ENCODE results near the gene LRRC71.

- TF ChIP-seq, protein P1, sequence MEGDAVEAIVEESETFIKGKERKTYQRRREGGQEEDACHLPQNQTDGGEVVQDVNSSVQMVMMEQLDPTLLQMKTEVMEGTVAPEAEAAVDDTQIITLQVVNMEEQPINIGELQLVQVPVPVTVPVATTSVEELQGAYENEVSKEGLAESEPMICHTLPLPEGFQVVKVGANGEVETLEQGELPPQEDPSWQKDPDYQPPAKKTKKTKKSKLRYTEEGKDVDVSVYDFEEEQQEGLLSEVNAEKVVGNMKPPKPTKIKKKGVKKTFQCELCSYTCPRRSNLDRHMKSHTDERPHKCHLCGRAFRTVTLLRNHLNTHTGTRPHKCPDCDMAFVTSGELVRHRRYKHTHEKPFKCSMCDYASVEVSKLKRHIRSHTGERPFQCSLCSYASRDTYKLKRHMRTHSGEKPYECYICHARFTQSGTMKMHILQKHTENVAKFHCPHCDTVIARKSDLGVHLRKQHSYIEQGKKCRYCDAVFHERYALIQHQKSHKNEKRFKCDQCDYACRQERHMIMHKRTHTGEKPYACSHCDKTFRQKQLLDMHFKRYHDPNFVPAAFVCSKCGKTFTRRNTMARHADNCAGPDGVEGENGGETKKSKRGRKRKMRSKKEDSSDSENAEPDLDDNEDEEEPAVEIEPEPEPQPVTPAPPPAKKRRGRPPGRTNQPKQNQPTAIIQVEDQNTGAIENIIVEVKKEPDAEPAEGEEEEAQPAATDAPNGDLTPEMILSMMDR (conservative IDR thresholded peaks at IDR 0.05; ENCODE audit: low read depth in 2 of 2): no peak
- TF ChIP-seq, protein P2, sequence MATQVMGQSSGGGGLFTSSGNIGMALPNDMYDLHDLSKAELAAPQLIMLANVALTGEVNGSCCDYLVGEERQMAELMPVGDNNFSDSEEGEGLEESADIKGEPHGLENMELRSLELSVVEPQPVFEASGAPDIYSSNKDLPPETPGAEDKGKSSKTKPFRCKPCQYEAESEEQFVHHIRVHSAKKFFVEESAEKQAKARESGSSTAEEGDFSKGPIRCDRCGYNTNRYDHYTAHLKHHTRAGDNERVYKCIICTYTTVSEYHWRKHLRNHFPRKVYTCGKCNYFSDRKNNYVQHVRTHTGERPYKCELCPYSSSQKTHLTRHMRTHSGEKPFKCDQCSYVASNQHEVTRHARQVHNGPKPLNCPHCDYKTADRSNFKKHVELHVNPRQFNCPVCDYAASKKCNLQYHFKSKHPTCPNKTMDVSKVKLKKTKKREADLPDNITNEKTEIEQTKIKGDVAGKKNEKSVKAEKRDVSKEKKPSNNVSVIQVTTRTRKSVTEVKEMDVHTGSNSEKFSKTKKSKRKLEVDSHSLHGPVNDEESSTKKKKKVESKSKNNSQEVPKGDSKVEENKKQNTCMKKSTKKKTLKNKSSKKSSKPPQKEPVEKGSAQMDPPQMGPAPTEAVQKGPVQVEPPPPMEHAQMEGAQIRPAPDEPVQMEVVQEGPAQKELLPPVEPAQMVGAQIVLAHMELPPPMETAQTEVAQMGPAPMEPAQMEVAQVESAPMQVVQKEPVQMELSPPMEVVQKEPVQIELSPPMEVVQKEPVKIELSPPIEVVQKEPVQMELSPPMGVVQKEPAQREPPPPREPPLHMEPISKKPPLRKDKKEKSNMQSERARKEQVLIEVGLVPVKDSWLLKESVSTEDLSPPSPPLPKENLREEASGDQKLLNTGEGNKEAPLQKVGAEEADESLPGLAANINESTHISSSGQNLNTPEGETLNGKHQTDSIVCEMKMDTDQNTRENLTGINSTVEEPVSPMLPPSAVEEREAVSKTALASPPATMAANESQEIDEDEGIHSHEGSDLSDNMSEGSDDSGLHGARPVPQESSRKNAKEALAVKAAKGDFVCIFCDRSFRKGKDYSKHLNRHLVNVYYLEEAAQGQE (IDR thresholded peaks at IDR 0.05; ENCODE audit: unreplicated experiment): no peak
- TF ChIP-seq EZH2 (IDR thresholded peaks at IDR 0.05; ENCODE audit: low read depth, unreplicated experiment): no peak
- no peak for TF ChIP-seq EZH2phosphoT487 (IDR thresholded peaks at IDR 0.05; ENCODE audit: unreplicated experiment)
- TF ChIP-seq, protein P3, sequence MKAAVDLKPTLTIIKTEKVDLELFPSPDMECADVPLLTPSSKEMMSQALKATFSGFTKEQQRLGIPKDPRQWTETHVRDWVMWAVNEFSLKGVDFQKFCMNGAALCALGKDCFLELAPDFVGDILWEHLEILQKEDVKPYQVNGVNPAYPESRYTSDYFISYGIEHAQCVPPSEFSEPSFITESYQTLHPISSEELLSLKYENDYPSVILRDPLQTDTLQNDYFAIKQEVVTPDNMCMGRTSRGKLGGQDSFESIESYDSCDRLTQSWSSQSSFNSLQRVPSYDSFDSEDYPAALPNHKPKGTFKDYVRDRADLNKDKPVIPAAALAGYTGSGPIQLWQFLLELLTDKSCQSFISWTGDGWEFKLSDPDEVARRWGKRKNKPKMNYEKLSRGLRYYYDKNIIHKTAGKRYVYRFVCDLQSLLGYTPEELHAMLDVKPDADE (IDR thresholded peaks at IDR 0.05): no peak
- TF ChIP-seq JUNB (IDR thresholded peaks at IDR 0.05; ENCODE audit: unreplicated experiment): no peak
- TF ChIP-seq POLR2AphosphoS5 (IDR thresholded peaks at IDR 0.05; ENCODE audit: low read depth): no peak
- no peak for TF ChIP-seq NANOG (IDR thresholded peaks at IDR 0.05; ENCODE audit: borderline replicate concordance)
- TF ChIP-seq STAT1 (IDR thresholded peaks at IDR 0.05; ENCODE audit: unreplicated experiment): no peak
Measured at GRCh38 chr1:156887734-156888133, 32.7 kb upstream of the LRRC71 start.

Measured in GM23338 (cell line).